ENCODE data around the gene PPP1R3C. TPM values are rescaled to one million over a fixed set of nuclear protein-coding genes. Genes with fewer than 3 reads are reported as not detected.
A peak's percentile ranks its signal among the peaks of the same experiment; 100 is the strongest.

The PPP1R3C gene
- total RNA-seq, 2 donors from 2014 or later, result 1.9 to 6.5 TPM

DNA sequence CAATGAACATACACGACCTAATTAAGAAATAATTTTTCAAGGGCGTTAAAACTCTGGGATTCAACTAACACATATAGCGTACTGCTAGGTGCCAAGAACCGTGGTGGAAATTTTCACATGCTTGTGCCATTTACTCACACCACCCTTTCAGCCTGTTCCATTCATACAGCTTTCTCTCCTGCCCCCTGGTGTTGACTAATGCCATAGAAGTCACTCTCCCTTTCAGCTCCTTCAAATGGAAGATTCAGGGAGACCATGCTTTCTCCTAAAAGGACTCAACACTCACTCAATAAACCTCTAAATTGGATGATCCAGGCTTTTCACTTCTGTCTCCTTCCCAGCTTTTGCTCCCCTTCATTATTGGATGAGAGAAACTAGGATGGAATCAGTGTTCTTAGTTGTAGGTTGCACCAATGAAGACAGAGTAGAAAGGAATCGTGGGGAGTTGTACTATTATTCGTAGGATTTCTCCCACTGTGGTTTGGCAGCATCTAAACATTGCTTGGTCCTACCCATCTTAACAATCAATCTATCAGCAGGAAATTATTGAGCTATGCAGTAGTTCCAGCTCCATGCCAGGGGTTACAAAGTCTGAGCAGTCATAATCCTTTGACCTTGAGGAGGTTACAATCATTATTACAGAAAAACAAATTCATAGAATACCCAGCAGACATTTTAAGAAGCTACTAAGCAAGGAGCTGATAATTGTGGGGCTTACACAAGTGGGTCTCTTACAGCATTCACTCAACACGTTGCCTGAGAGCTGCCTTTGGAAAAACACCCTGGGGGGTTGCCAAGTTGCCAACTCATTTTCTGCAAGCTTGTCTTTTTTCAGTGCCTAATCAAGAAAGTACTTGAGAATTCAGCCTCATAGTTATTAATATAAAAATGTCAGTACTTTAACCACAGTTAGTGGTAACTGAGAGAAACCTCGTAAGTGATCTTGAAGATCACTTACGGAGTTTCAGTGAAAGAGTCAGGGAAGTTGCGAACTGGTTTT, 2.8 kb upstream of the PPP1R3C start:
- no peaks in the 10 kb centered on the region for H3K27me3 ChIP-seq
- peak; percentile 71 for TF ChIP-seq CTCF (IDR thresholded peaks at IDR 0.05)
- no peaks in the 10 kb centered on the region for H3K36me3 ChIP-seq
- H3K9ac ChIP-seq (ENCODE audit: low read depth in 2 of 2, low read length in 2 of 2), result no peak overlapping the region
- no peak overlapping the region for H3K4me3 ChIP-seq
- intact Hi-C loops (cut with DNase I), result loop anchor here (2.0 to 10.0 kb wide), 5 partner anchors 83 to 341 kb away; partner anchors contain the start of gene FGFBP3
- no peak overlapping the region for H3K27ac ChIP-seq
- no peaks in the 10 kb centered on the region for H3K4me1 ChIP-seq
- DNase-seq, result peak; percentile 81
- H3K9me3 ChIP-seq, result no peaks in the 10 kb centered on the region

DNA sequence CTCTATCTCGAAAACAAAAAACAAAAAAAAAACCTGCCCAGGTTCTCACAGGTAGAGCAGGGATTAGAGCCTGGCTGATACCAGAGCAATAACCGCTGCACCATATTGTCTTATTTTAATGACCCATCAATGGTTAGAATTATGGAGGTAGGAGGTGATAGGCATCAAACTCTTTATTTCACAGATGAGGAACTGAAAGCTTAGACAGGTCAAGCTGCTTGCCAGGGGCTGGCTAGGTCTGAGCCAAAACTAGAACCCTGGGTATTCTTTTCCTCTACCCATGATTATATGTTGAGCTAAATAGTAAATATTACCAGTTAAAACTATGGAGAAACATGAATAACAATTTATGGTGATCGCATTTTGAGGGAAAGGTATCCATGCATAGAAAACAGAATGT, 2.0 kb upstream of the PPP1R3C start:
- Histone ChIP-seq H3K9me3 (no peaks in the 10 kb centered on the region), H3K9ac (ENCODE audit: low read depth in 2 of 2, low read length in 2 of 2) (no peak overlapping the region), H3K27ac (no peak overlapping the region), H3K4me1 (no peaks in the 10 kb centered on the region), H3K27me3 (no peaks in the 10 kb centered on the region), H3K4me3 (no peak overlapping the region), H3K36me3 (no peaks in the 10 kb centered on the region)
- intact Hi-C loops (cut with DNase I), result loop anchor here (2.0 to 10.0 kb wide), 5 partner anchors 83 to 340 kb away; partner anchors contain the start of gene FGFBP3
- no peak for DNase-seq
- no peak for TF ChIP-seq CTCF (IDR thresholded peaks at IDR 0.05)

- Histone ChIP-seq H3K27me3 (no peaks in the 10 kb centered on the region), H3K27ac (no peak overlapping the region), H3K36me3 (no peaks in the 10 kb centered on the region), H3K4me3 (no peak overlapping the region), H3K9ac (ENCODE audit: low read depth in 2 of 2, low read length in 2 of 2) (no peak overlapping the region), H3K4me1 (no peaks in the 10 kb centered on the region), H3K9me3 (no peaks in the 10 kb centered on the region)
- TF ChIP-seq CTCF (IDR thresholded peaks at IDR 0.05), result no peak
- no peak for DNase-seq
- intact Hi-C loops (cut with DNase I), result loop anchor here (2.0 to 10.0 kb wide), 3 partner anchors 141 to 339 kb away; partner anchors contain the start of gene FGFBP3
Measured at GRCh38 chr10:91634246-91634645, 1.4 kb upstream of the PPP1R3C start.

DNA sequence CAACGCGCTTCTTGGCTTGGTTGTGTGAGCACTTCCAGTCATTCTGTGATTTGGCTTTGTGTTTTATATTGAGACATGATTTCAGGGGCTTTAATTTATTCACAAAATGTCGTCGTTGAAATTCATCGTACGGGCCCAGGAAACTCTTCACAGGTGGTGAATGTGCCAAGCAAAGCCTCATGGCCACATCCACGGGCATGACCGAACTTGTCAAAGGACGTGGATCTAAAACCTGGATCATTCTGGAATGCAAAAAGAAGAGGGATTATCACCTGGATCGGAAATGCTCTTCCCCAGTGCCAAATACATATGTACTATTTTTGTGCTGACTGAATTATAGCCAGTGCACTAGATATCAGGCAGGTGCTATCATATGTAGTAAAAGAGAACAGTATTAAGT, 2.2 kb downstream of the PPP1R3C start:
- Histone ChIP-seq H3K4me3 (no peak overlapping the region), H3K27me3 (no peaks in the 10 kb centered on the region), H3K36me3 (no peaks in the 10 kb centered on the region), H3K9me3 (no peaks in the 10 kb centered on the region), H3K4me1 (no peaks in the 10 kb centered on the region), H3K9ac (ENCODE audit: low read depth in 2 of 2, low read length in 2 of 2) (no peak overlapping the region), H3K27ac (no peak overlapping the region)
- intact Hi-C loops (cut with DNase I), result loop anchor here (10.0 kb wide), 2 partner anchors 274 to 336 kb away; partner anchors contain the start of gene FGFBP3
- DNase-seq, result no peak
- no peak for TF ChIP-seq CTCF (IDR thresholded peaks at IDR 0.05)

DNA sequence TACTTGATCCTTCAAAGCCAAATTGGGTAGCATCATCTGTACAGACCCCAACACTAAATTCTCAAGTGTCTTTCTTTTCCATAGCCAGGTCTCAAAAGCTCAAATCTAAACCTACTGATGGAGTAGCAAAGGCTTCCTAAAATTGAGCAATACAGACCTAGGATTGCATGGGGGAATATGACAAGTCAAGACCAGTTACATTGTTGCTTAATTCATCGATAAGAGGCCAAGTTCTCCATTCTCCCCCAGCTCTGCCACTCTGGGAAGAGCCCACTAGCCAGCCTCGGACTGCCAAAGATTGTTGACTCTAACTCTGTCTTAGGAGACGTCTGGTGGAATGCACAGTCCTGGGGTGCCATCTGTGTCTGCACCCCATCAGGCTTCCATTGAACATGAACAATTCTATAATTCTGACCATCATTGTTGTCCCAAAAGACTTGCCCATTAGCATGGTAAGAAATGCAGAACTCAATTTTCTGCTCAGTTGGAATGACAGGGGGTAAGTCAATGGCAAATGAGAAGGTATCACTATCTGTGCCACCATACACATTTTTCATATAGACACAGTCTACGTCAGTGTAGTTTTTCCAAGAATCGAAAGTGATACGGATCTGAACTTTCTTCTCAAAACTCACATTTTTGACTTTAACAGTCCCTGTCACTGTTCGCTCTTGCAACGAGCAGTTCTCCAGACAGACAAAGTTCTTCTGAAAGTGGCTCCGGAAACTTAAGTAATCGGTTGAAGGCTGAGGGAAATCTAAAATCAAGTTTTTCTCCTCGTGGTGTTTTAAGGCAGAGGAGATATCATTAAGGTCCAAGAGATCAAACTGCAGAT, 2.9 kb downstream of the PPP1R3C start:
- TF ChIP-seq CTCF (IDR thresholded peaks at IDR 0.05), result no peak
- Histone ChIP-seq H3K27me3 (no peaks in the 10 kb centered on the region), H3K27ac (no peak overlapping the region), H3K9ac (ENCODE audit: low read depth in 2 of 2, low read length in 2 of 2) (peak overlapping the region in 1 of 2 donors; percentile 23), H3K4me3 (no peak overlapping the region), H3K36me3 (no peaks in the 10 kb centered on the region), H3K9me3 (no peaks in the 10 kb centered on the region), H3K4me1 (no peaks in the 10 kb centered on the region)
- intact Hi-C loops (cut with DNase I), result loop anchor here (10.0 kb wide), 2 partner anchors 275 to 335 kb away; partner anchors contain the start of gene FGFBP3
- DNase-seq, result no peak

Data from colonic mucosa (tissue), 4 donors.